GM21381 (cell line): ENCODE results near the gene FBXL16.
"Not testable (repeated sequence)": the region's sequence is repeated elsewhere in the genome, so short reads cannot be mapped to it uniquely, and the experiment has no call there.

ENCODE experiments used
- ATAC-seq: cut with Tn5 transposase; IDR thresholded peaks from one replicate; pipeline ENCODE4 v1.9.1; 2021; ENCODE audit warnings: mild to moderate bottlenecking, moderate library complexity; ENCODE audit not compliant: unreplicated experiment

Gene FBXL16, protein sequence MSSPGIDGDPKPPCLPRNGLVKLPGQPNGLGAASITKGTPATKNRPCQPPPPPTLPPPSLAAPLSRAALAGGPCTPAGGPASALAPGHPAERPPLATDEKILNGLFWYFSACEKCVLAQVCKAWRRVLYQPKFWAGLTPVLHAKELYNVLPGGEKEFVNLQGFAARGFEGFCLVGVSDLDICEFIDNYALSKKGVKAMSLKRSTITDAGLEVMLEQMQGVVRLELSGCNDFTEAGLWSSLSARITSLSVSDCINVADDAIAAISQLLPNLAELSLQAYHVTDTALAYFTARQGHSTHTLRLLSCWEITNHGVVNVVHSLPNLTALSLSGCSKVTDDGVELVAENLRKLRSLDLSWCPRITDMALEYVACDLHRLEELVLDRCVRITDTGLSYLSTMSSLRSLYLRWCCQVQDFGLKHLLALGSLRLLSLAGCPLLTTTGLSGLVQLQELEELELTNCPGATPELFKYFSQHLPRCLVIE

GRCh38 chr16:705431-706188 lies at the start of gene FBXL16:
Gene FBXL16 (minus strand): TSS chr16:705801. CDS start chr16:697405, 8,396 bp downstream.
- ATAC-seq: no peak

- ATAC-seq: no peak
Measured at GRCh38 chr16:754656-755055, 49.1 kb upstream of the FBXL16 start.

DNA sequence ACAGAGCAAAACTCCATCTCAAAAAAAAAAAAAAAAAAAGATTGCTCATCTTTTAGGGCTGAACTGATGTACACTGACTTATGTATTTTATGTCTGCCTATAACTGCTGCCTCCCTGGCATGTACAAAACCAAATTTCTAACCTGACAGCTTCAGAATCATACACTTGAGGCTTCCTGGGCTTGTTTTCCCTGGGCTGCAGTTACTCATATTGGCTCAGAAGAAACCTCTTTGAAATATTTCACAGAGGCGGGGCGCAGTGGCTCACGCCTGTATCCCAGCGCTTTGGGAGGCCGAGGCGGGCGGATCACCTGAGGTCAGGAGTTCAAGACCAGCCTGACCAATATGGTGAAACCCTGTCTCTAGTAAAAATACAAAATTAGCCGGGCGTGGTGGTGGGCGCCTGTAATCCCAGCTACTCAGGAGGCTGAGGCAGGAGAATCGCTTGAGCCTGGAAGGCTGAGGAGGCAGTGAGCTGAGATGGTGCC lies 48.6 kb upstream of the FBXL16 start:
- ATAC-seq: not testable (repeated sequence)

GRCh38 chr16:752007-752312 lies 46.4 kb upstream of the FBXL16 start:
- no peak for ATAC-seq

DNA sequence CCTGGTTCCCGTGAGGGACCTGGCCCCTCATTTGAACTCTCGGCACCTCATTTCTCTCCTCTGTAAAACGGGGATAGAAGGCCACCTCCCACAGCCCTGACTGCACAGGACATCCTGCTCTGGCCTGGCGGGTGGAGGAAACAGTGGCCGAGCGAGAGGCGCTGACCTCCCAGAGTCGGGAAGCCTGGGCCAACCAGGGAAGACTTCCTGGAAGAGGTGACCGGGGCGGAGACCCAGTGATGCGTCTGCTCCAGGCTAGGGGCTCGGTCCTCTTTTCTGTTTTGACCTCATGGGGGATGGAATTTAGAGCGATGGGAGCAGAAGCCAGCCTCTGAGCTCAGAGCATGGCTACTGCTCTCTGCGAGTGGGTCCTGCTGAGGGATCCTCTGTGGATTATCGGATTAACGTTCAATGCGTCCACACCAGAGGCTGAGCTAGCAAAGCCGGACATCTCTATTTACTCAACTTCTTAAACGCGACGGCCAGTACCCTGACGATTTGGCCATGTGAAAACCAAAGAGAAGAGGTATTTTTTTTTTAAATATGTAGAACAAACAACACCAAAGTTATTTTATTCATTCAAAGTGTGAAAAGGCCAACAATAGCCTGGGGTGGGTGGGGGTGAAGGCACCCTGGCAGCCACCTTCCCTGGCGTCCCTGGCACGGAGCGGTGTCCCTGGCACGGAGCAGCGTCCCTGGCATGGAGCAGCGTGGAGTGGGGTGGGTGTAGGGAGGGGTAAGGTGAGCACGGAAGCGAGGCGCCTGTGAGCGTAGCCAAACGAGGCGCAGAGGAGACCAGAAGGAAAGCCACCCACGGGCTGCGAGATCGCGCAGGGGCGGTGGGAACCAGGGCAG lies 45.8 kb upstream of the FBXL16 start:
- no peak for ATAC-seq

DNA sequence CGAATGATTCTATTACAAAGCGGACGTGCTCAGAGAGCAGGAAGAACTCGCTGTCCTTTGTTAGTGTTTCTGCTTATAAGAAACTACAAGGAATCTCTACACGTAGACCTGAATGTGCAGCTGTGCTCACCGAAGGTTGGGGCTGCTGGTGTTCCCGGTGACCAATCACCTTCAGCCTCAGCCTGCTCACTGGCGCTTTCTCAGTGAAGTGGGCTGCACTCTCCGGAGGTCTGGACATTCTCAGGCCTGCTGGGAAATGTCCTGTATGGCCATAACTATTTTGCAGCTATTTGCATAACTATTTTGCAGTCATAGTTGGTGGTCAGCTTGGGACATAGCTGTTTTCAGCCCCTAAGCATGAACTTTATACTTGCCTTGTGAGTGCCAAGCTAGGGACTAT lies 44.9 kb upstream of the FBXL16 start:
- ATAC-seq: no peak

DNA sequence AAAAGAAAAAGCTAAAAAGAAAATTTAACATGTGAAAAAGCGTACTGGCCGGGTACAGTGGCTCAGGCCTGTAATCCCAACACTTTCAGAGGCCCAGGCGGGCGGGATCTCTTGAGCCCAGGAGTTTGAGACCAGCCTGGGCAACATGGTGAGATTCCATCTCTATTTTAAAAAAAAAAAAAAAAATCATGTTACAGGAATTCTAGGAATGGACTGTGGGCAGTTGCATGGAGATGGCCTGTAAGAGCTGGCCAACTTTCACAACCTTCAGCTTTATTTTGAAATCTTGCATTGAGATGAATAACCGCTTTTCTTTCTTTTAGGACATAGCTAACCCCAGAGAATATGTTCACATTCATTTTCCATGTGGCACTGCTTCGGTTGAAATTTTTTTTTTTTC lies 43.4 kb upstream of the FBXL16 start:
- no peak for ATAC-seq

DNA sequence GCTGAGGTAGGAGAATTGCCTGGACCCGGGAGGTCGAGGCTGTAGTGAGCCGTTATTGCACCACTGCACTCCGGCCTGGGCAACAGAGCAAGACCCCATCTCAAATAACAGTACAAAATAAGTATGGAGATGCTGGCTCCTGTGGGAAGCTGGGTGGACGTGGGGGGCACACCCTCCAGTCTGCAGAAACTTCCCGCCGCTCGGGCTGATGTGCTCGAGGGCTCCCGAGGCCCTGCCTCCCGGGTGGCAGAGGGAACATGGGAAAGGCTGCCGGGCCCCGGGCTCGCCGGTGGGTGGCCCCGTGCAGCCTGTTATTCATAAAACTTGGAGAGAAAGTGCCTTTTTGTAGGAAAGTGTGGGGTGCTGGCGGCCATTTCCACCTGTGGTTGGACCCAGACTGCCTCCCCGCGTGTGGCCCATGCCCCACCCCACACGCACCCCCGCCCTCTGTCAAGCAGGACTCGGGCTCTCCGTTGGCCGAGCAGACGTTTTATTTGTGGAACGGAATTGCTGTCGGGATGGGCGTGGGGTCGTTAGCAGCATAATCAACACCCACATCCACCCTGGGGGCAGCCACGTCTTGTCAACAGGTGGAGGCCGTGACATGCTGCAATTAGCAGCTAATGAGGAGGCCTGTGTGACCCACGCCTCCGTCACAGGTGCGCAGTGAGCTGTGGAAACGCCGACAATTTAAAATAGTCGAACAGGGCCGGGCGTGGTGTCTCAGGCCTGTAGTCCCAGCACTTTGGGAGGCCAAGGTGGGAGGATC lies 42.6 kb upstream of the FBXL16 start:
- no peak for ATAC-seq

GRCh38 chr16:746637-747036 lies 41.0 kb upstream of the FBXL16 start:
- ATAC-seq: no peak

DNA sequence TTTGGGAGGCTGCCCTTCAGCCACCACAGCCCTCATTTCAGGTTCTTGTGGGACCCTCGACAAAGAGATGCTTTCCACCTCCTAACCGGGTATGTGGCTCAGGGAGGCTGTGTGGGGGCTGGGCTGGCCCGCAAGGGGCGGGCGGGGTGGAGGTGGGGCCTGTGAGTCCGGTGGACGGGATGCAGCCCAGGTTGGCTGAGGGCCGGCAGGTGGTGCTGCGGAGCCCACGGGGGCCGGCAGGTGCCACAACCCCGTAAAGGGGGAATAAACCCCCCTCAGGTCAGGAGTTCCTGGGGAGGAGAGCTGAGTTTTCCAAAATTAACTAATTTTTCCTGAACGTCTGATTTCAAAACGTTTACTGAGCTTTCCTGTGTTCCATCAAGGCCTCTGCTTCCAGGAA lies 40.1 kb upstream of the FBXL16 start:
- no peak for ATAC-seq

DNA sequence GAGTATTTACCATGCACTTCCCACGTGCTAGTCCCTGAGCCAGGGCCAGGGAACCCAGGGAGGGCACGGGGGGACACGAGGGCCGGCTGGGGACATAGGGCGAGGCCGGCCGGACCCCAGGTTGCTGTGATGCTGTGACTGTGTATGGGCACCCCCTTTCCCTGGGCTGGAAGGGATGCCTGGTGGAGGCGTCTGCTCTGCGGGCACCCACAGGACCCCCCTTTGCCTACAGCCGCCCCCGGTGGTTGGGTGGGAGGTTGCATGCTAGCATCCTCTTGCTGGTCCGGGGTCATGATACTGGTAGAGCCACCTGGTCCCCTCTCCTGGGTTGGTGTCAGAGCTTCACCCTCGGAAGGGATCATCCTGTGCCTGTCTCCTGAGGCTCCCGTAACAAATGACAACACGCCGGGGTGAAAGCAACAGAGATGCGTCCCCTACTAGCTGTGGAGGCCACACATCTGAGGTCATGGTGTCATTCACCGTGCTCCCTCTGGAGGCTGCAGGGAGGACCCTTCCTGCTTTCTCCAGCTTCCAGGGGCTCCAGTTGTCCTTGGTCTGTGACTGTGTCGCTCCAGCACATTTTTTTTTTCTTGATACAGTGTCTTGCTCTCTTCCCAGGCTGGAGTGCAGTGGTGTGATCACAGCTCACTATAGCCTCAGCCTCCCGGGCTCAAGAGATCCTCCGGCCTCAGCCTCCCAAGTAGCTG lies 38.3 kb upstream of the FBXL16 start:
- no peak for ATAC-seq

DNA sequence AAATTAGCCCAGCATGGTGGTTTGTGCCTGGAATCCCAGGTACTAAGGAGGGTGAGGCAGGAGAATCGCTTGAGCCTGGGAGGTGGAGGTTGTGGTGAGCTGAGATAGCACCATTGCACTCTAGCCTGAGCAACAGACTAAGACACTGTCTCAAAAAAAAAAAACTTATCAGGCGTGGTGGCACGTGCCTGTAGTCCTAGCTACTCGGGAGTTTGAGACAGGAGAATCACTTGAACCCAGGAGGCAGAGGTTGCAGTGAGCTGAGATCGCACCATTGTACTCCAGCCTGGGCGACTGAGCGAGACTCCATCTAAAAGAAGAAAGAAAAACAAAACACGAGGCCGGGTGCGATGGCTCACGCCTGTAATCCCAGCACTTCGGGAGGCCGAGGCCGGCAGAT lies 37.3 kb upstream of the FBXL16 start:
- ATAC-seq: not testable (repeated sequence)

DNA sequence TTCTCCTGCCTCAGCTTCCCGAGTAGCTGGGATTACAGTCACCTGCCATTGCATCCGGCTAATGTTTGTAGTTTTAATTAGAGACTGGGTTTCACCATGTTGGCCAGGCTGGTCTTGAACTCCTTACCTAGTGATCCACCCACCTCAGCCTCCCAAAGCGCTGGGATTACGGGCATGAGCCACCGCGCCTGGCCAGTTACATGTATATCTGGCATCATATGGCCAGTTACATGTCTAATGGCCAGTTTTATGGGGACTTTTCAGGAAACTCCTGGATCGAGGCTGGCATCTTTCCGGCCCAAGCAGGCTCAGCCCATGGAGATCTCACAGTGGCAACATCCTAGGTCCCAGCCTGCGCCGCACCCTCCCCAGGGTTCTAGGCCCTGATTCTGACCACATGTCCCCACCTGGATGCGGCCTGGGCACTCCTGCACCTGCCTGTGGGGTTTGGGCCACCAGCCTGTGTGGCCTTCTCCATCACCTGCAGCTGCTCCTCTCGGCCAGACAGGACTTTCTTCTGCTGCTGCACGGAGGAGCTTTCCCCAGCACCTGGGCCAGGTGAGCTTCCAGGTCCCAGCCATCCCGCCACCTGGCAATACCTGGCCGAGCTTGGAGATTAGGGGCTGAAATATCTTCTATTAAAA lies 36.5 kb upstream of the FBXL16 start:
- ATAC-seq: no peak

- ATAC-seq: peak; percentile 76
Measured at GRCh38 chr16:740764-741505, 35.3 kb upstream of the FBXL16 start, which contains the start of gene CIAO3. Gene CIAO3 (minus strand): TSS chr16:740997. CDS start chr16:740985, 12 bp downstream.

DNA sequence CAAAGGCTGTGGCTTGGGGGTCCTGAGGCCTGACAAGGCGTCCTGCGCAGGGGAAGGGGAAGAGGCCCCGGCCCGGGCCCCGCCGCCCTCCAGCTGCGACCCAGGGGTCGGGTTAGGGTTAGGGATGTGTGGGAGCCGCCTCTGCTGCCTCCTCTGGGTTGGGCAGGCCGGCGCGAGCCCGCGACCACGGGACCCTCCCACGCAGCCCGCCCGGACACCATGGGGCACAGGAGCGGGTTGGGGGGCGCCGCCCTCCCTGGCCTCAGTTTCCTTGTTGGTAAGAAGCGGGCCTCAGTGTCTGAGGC lies 34.8 kb upstream of the FBXL16 start:
- ATAC-seq: peak; percentile 23

DNA sequence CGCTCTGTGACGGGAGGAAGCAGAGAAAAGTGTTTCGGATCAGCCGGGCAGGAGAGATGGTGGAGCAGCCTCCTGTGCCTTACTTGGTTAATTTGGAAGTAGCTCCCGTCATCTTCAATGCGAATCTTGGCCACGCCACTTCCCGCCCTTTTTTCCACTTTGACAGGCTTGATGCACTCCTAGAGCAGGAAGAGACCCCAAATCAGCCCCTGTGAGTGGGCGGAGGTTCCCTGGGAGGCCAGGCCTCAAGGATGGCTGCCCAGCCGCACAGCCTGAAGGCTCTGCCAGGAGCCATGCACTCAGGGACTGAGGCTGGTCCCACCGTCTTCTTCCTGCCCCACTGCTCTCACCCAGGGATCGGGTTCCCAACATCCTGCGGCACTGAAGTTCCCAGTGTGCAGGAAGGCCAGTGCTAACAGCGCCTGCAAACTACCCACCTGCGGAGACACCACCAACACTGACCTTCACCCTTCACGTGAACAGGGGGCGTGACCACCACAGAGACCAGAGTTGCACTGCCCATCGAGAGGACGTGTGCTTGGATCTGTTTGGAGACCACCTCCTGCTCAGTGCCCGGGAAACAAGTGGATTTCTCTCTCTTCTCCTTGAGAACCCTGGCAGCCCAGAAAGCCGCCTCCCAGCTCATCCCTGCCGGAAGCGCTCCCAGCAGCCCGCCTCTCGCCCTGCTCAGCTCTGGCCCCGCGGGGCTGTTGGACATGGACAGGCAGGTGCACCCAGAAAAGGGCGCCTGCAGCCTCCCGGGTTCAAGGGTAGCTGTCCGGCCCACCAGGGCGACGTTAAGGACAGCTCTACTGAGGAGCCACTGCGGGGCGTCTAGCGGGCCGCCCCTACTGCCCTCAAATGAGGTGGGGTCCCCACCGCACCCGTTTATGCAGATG lies 34.2 kb upstream of the FBXL16 start:
- ATAC-seq: no peak

DNA sequence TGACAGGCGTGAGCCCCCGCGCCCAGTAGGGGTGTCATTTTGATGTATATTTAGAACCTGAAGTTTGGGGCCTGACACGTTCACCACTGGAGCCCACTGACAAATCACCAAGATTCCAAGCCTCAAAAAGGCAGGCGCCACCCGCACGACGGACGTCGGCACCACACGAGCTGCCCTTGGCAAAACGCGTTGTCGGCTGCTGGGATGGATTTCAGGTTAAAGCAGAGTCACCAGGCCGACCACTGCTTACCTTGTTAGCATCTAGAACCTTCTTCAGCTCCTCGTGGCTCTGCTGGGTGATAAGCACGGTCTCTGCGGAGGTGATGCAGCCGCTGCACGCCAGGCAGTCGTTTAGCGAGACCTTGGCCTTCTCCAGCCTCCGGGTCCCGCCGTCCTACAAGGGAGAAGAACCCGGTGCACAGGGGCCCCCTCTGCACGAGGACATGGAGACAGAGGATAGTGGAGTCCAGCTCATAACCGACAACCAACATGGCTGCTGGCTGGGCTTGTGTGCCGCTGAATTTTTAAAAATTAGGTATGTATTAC lies 31.4 kb upstream of the FBXL16 start:
- ATAC-seq: no peak
